Stomach (tissue), 9 donors: ENCODE data around the gene MTG1. TPM values are rescaled to one million over a fixed set of nuclear protein-coding genes. Genes with fewer than 3 reads are reported as not detected.

ENCODE experiments used
- DNase-seq, 2 donors: peaks; one replicate each; pipeline versions ENCODE4 v3.0.0 to v3.0.0-alpha.2; 2013 to 2019
- H3K27ac ChIP-seq, 5 donors: fragments of 200-600 bp in 4 of 5; sonication (generic) in 4 of 5; one replicate each; pipeline ENCODE4 v1.5.1; 2013 to 2019; ENCODE audit warnings: mild to moderate bottlenecking in 1 of 5, moderate library complexity in 1 of 5
- H3K27me3 ChIP-seq, 3 donors: fragments of 200-600 bp; sonication (generic); one replicate each; pipeline ENCODE4 v1.5.1; 2017 to 2019; ENCODE audit warnings: mixed run types in 1 of 3
- H3K36me3 ChIP-seq, 4 donors: fragments of 200-600 bp; sonication (generic); 1 replicate in 3 of 4; 2 replicates in 1 of 4; pipeline ENCODE4 v1.5.1; 2016 to 2019
- H3K4me1 ChIP-seq, 4 donors: fragments of 200-600 bp; sonication (generic); one replicate each; pipeline ENCODE4 v1.5.1; 2016 to 2019
- H3K4me3 ChIP-seq, 4 donors: fragments of 200-600 bp; sonication (generic) in 3 of 4; one replicate each; pipeline ENCODE4 v1.5.1; 2016 to 2019; ENCODE audit warnings: mild to moderate bottlenecking in 1 of 4
- H3K9me3 ChIP-seq, 4 donors: fragments of 200-600 bp; sonication (generic); one replicate each; pipeline ENCODE4 v1.5.1; 2016 to 2019
- EP300 ChIP-seq: sonication (generic); formaldehyde crosslinking; IDR thresholded peaks from one replicate; pipeline ENCODE4 v1.6.1; 2017; ENCODE audit warnings: antibody characterized with exemption
- POLR2A ChIP-seq, 4 donors: fragments of 450-650 bp; IDR thresholded peaks; one replicate each; pipeline ENCODE4 v1.6.1; 2016; ENCODE audit warnings: antibody characterized with exemption in 4 of 4, control low read depth in 2 of 4, mild to moderate bottlenecking in 1 of 4, moderate library complexity in 1 of 4
- POLR2AphosphoS5 ChIP-seq, 3 donors: sonication (generic); formaldehyde crosslinking; IDR thresholded peaks; one replicate each; pipeline ENCODE4 v1.6.1; 2016; ENCODE audit warnings: antibody characterized with exemption in 3 of 3
- WGBS, 5 donors: extraction: QIAGEN DNeasy Blood & Tissue Kit in 3 of 5; methylation state at CpG; one replicate each; pipeline versions ENCODE4 v1.1.5 to v1.1.7; 2013 to 2018; 5-methylcytosine and 5-hydroxymethylcytosine counted together
- intact Hi-C: fragments of 100-400 bp; cut with DNase I; formaldehyde crosslinking; loops from one replicate; pipeline ENCODE4 v1.15.1; 2023; ENCODE audit warnings: low total_unique reads
- polyA plus RNA-seq, 3 donors: library from polyadenylated mRNA; stranded (reverse); fragments of 200-250 nt; gene quantifications; one replicate each; pipeline ENCODE4 v1.2.3, GENCODE V29; 2013
- total RNA-seq, 5 donors: library from RNA; depleted of rRNA; stranded (reverse); fragments of >200 nt; gene quantifications; one replicate each; pipeline versions ENCODE4 v1.1.0 to v1.2.3, GENCODE V29; 2014 to 2016
- TF ChIP-seq, protein P1 (sequence below), 7 experiments: fragments of 450-650 bp in 4 of 7; fragments of 200-600 bp in 3 of 7; sonication (generic) in 3 of 7; IDR thresholded peaks; one replicate each; pipeline ENCODE4 v1.5.1; 2016 to 2019; ENCODE audit warnings: antibody characterized with exemption in 7 of 7, control low read depth in 2 of 7, mild to moderate bottlenecking in 1 of 7
- donor health status: healthy with polysubstance abuse.
- donor health status: Bipolar disorder and iron deficiency.
- donor health status: healthy.

The MTG1 gene
- total and polyA plus RNA-seq, 8 donors, result 36.7 to 177 (median 52.9) TPM

DNA sequence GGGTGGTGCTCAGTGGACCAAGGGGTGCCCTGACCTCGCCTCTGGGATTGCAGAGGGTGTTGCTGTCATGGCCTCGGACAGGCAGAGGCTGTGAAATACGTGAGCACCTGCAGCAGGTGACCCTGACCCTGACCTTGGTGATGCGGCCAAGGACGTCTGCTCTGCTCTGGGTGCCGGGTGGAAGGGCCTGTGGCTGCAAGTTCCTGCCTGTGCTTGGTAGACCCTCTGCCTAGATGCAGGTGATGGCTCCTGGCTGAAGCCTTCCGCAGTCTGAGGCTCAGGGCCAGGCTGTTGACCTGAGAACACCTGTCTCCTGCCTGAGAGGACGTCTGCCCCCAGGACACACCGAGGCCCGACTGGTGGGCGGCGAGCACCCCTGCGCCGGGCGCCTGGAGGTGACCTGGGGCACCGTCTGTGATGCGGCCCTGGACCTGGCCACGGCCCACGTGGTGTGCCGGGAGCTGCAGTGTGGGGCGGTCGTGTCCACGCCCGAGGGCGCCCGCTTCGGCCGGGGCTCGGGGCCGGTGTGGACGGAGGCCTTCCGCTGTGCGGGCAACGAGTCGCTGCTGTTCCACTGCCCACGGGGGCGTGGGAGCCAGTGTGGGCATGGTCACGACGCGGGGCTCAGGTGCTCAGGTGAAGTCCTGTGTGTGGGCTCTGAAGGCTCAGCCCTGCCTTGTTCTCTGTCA lies 64.2 kb downstream of the MTG1 start:
- no peak overlapping the region for H3K27ac ChIP-seq
- no peak for DNase-seq
- no peaks in the 10 kb centered on the region for H3K4me1 ChIP-seq
- peaks cover 0 to 26% (median 2%) of the 10 kb centered on the region in 4 donors for H3K36me3 ChIP-seq
- H3K4me3 ChIP-seq, result no peak overlapping the region
- H3K27me3 ChIP-seq, result no peaks in the 10 kb centered on the region
- 89 to 96% (median 92%) methylated on average over 23 to 40 of the region's 40 CpGs for WGBS, 5 donors
- intact Hi-C loops, result no loop called here
- H3K9me3 ChIP-seq, result no peaks in the 10 kb centered on the region
- TF ChIP-seq EP300 (no peak), POLR2A (IDR thresholded peaks at IDR 0.05) (no peak), POLR2AphosphoS5 (IDR thresholded peaks at IDR 0.05) (no peak)
- TF ChIP-seq, protein P1, sequence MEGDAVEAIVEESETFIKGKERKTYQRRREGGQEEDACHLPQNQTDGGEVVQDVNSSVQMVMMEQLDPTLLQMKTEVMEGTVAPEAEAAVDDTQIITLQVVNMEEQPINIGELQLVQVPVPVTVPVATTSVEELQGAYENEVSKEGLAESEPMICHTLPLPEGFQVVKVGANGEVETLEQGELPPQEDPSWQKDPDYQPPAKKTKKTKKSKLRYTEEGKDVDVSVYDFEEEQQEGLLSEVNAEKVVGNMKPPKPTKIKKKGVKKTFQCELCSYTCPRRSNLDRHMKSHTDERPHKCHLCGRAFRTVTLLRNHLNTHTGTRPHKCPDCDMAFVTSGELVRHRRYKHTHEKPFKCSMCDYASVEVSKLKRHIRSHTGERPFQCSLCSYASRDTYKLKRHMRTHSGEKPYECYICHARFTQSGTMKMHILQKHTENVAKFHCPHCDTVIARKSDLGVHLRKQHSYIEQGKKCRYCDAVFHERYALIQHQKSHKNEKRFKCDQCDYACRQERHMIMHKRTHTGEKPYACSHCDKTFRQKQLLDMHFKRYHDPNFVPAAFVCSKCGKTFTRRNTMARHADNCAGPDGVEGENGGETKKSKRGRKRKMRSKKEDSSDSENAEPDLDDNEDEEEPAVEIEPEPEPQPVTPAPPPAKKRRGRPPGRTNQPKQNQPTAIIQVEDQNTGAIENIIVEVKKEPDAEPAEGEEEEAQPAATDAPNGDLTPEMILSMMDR (IDR thresholded peaks at IDR 0.05), result no peak

DNA sequence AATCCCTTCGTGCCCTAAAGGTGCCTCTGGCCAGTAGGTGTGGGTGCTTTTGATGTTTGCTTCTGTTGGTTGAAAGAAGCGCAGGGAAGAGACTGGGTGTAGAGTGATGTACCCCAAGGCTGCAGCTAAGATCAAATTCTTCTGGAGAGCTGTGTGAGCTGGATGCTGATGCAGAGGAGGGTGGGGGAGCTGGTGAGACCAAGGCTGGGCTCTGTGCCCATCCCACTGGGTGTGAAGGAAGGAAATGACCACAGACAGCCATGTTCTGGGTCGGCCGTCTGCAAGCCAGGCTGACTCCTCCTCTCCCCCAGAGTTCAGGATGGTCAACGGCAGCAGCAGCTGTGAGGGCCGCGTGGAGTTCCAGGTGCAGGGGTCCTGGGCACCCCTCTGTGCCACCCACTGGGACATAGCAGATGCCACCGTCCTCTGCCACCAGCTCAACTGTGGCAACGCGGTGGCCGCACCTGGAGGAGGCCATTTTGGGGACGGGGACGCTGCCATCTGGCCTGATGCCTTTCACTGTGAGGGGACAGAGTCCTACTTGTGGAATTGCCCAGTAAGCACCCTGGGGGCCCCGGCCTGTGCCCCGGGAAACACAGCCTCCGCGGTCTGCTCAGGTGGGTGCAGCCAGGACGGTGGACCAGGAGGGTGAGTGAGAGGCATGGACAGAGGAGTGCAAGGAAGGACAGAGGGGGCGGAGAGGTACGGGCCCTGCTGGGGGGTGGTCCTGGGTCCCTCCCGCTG lies 64.9 kb downstream of the MTG1 start:
- H3K9me3 ChIP-seq, result no peaks in the 10 kb centered on the region
- H3K27me3 ChIP-seq, result no peaks in the 10 kb centered on the region
- DNase-seq, result peak in 1 of 2 donors; percentile 21
- H3K36me3 ChIP-seq, result peaks cover 0 to 27% (median 2%) of the 10 kb centered on the region in 4 donors
- H3K27ac ChIP-seq, result no peak overlapping the region
- TF ChIP-seq, protein P1 (IDR thresholded peaks at IDR 0.05), result no peak
- TF ChIP-seq EP300 (no peak), POLR2A (IDR thresholded peaks at IDR 0.05) (no peak), POLR2AphosphoS5 (IDR thresholded peaks at IDR 0.05) (no peak)
- H3K4me3 ChIP-seq, result no peak overlapping the region
- intact Hi-C loops, result no loop called here
- WGBS, 5 donors, result 86 to 90% (median 88%) methylated on average over 13 to 21 of the region's 21 CpGs
- H3K4me1 ChIP-seq, result no peaks in the 10 kb centered on the region

DNA sequence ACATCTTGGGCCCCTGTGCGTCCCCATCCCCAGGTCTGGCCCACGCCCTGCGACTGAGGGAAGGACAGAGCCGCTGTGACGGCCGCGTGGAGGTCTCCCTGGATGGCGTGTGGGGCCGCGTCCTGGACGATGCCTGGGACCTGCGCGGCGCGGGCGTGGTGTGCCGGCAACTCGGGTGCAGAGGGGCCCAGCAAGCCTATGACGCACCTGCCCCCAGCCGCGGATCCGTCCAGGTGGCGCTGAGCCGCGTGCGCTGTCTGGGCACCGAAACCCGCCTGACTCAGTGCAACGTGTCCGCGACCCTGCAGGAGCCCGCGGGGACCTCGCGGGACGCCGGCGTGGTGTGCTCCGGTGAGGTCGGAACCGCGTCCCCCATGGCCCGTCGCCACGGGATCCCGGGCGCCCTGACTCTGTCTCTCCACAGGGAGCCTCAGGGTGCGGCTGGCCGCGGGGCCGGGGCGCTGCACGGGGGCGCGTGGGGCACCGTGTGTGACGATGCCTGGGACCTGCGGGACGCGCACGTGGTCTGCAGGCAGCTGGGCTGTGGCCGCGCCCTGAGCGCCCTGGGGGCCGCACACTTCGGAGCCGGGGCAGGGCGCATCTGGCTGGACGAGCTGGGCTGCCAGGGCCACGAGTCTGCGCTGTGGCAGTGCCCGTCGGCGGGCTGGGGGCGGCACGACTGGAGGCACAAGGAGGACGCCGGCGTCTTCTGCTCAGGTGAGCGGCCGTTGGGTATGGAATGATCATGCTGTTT lies 65.7 kb downstream of the MTG1 start:
- no peak overlapping the region for H3K27ac ChIP-seq
- no peaks in the 10 kb centered on the region for H3K9me3 ChIP-seq
- 51 to 73% (median 66%) methylated on average over 17 to 81 of the region's 81 CpGs for WGBS, 5 donors
- intact Hi-C loops, result no loop called here
- H3K27me3 ChIP-seq, result peaks cover 0 to 3% (median 0%) of the 10 kb centered on the region in 3 donors
- H3K4me3 ChIP-seq, result no peak overlapping the region
- TF ChIP-seq, protein P1 (IDR thresholded peaks at IDR 0.05), result no peak
- TF ChIP-seq POLR2AphosphoS5 (IDR thresholded peaks at IDR 0.05) (no peak), POLR2A (IDR thresholded peaks at IDR 0.05) (no peak), EP300 (no peak)
- no peaks in the 10 kb centered on the region for H3K4me1 ChIP-seq
- H3K36me3 ChIP-seq, result peaks cover 0 to 31% (median 2%) of the 10 kb centered on the region in 4 donors
- DNase-seq, result peak in 1 of 2 donors; percentile 25

DNA sequence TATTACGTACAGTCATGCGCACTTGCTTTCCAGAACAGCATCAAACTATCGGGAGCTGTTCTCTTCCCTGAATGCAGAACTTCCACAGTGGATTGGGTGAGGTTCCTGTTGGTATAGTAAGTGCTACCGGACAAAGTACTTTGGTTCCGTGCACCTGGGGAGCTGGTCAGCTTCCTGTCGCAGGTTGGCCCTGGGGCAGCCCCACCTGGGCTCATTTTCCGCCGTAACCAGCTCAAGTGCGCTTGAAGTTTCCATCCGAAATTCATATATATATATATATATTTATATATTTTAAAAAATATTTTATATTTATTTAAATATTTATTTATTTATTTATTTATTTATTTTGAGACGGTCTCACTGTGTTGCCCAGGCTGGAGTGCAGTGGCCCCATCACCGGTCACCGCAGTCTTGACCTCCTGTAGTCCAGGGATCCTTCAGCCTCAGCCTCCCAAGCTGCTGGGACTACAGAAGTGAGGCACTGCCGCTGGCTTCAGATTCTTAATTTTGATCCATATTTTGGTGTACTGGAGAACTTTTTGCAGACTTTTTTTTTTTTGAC lies 66.3 kb downstream of the MTG1 start:
- DNase-seq, result no peak
- Histone ChIP-seq H3K36me3 (peaks cover 0 to 31% (median 2%) of the 10 kb centered on the region in 4 donors), H3K4me3 (no peak overlapping the region), H3K4me1 (peaks cover 0 to 3% (median 0%) of the 10 kb centered on the region in 4 donors), H3K9me3 (no peaks in the 10 kb centered on the region), H3K27me3 (peaks cover 0 to 10% (median 0%) of the 10 kb centered on the region in 3 donors), H3K27ac (no peak overlapping the region)
- WGBS, 5 donors, result 90 to 97% (median 93%) methylated on average over 14 of the region's 14 CpGs
- TF ChIP-seq POLR2AphosphoS5 (IDR thresholded peaks at IDR 0.05) (no peak), POLR2A (IDR thresholded peaks at IDR 0.05) (no peak)
- intact Hi-C loops, result no loop called here
